ENCODE results near the gene ERG. TPM values are rescaled to one million over a fixed set of nuclear protein-coding genes. Genes with fewer than 3 reads are reported as not detected.

Gene ERG
- total and polyA plus RNA-seq, 3 donors from 2014 or later, result 3.7 to 8.0 (median 5.0) TPM

- no peak overlapping the region for H3K4me3 ChIP-seq
- no peak for DNase-seq
- H3K27me3 ChIP-seq, result no peaks in the 10 kb centered on the region
- no peaks in the 10 kb centered on the region for H3K36me3 ChIP-seq (ENCODE audit: low read depth, missing control alignments)
- TF ChIP-seq CTCF (IDR thresholded peaks at IDR 0.05), result no peak
- TF ChIP-seq POLR2A (IDR thresholded peaks at IDR 0.05), result no peak
- intact Hi-C loops (cut with DNase I; ENCODE audit: low total_unique reads), result no loop called here
- H3K27ac ChIP-seq, result no peak overlapping the region
- no peaks in the 10 kb centered on the region for H3K4me1 ChIP-seq
- no peaks in the 10 kb centered on the region for H3K9me3 ChIP-seq
- 89 to 91% methylated on average over 7 of the region's 7 CpGs for WGBS, 2 donors
Measured at GRCh38 chr21:38385427-38386175, 112.7 kb downstream of the ERG start.

GRCh38 chr21:38384675-38385426 is 113.4 kb downstream of the ERG start:
- H3K27ac ChIP-seq, result no peak overlapping the region

GRCh38 chr21:38384238-38384560 is 114.1 kb downstream of the ERG start:
- no peak overlapping the region for H3K4me3 ChIP-seq
- H3K36me3 ChIP-seq (ENCODE audit: low read depth, missing control alignments), result no peaks in the 10 kb centered on the region
- H3K27ac ChIP-seq, result no peak overlapping the region
- DNase-seq, result no peak
- TF ChIP-seq CTCF (IDR thresholded peaks at IDR 0.05), result no peak
- no peak for TF ChIP-seq POLR2A (IDR thresholded peaks at IDR 0.05)
- H3K27me3 ChIP-seq, result no peaks in the 10 kb centered on the region
- WGBS, 2 donors, result 25 to 35% methylated on average over 7 to 8 of the region's 8 CpGs
- H3K9me3 ChIP-seq, result no peaks in the 10 kb centered on the region
- intact Hi-C loops (cut with DNase I; ENCODE audit: low total_unique reads), result no loop called here
- no peaks in the 10 kb centered on the region for H3K4me1 ChIP-seq

More at GRCh38 chr21:38384675-38385426, 113.4 kb downstream of the ERG start:
- no peaks in the 10 kb centered on the region for H3K36me3 ChIP-seq (ENCODE audit: low read depth, missing control alignments)
- intact Hi-C loops (cut with DNase I; ENCODE audit: low total_unique reads), result no loop called here
- no peak for DNase-seq
- WGBS, 2 donors, result 77 to 80% methylated on average over 8 of the region's 8 CpGs
- H3K9me3 ChIP-seq, result no peaks in the 10 kb centered on the region
- no peak for TF ChIP-seq CTCF (IDR thresholded peaks at IDR 0.05)
- no peaks in the 10 kb centered on the region for H3K27me3 ChIP-seq
- no peaks in the 10 kb centered on the region for H3K4me1 ChIP-seq
- H3K4me3 ChIP-seq, result no peak overlapping the region

GRCh38 chr21:38383411-38384237 is 114.7 kb downstream of the ERG start:
- 77% methylated on average over 25 to 34 of the region's 34 CpGs for WGBS, 2 donors

More at GRCh38 chr21:38383411-38384237, 114.7 kb downstream of the ERG start:
- Histone ChIP-seq H3K9me3 (no peaks in the 10 kb centered on the region), H3K27me3 (no peaks in the 10 kb centered on the region), H3K27ac (no peak overlapping the region), H3K36me3 (ENCODE audit: low read depth, missing control alignments) (no peaks in the 10 kb centered on the region), H3K4me3 (no peak overlapping the region), H3K4me1 (no peaks in the 10 kb centered on the region)
- no peak for DNase-seq
- TF ChIP-seq CTCF (IDR thresholded peaks at IDR 0.05), result no peak
- no peak for TF ChIP-seq POLR2A (IDR thresholded peaks at IDR 0.05)
- intact Hi-C loops (cut with DNase I; ENCODE audit: low total_unique reads), result no loop called here

Data from testis (tissue), 3 donors.